Neural progenitor cell (in vitro differentiated cells): ENCODE results near the gene GGT6. TPM values are rescaled to one million over a fixed set of nuclear protein-coding genes. Genes with fewer than 3 reads are reported as not detected.

Experiments used
- DNase-seq: peaks from one replicate; pipeline ENCODE4 v3.0.0-alpha.2; 2016; ENCODE audit warnings: low spot score
- H2AFZ ChIP-seq: fragments of 200-600 bp; sonication (generic); replicated peaks from 2 replicates; pipeline ENCODE4 v1.6.1; 2016; ENCODE audit warnings: antibody characterized with exemption
- H3F3A ChIP-seq: fragments of 200-600 bp; sonication (generic); 2 replicates; pipeline ENCODE4 v1.6.1; 2016; ENCODE audit warnings: antibody characterized with exemption, low read depth
- H3K27ac ChIP-seq: fragments of 200-600 bp; sonication (generic); 2 replicates; pipeline ENCODE4 v1.5.1; 2016; ENCODE audit warnings: mild to moderate bottlenecking
- H3K27me3 ChIP-seq: fragments of 200-600 bp; sonication (generic); 2 replicates; pipeline ENCODE4 v1.6.1; 2016; ENCODE audit warnings: mild to moderate bottlenecking, moderate library complexity
- H3K36me3 ChIP-seq: fragments of 200-600 bp; sonication (generic); 2 replicates; pipeline ENCODE4 v1.5.1; 2016
- H3K4me1 ChIP-seq: fragments of 200-600 bp; sonication (generic); 2 replicates; pipeline ENCODE4 v1.6.1; 2016; ENCODE audit warnings: mixed run types
- H3K4me2 ChIP-seq: fragments of 200-600 bp; sonication (generic); 2 replicates; pipeline ENCODE4 v1.6.1; 2016
- H3K4me3 ChIP-seq: fragments of 200-600 bp; sonication (generic); 2 replicates; pipeline ENCODE4 v1.5.1; 2016
- H3K79me2 ChIP-seq: fragments of 200-600 bp; sonication (generic); 2 replicates; pipeline ENCODE4 v1.6.1; 2016; ENCODE audit warnings: low read depth
- H3K9ac ChIP-seq: fragments of 200-600 bp; sonication (generic); 2 replicates; pipeline ENCODE4 v1.6.1; 2016
- H3K9me3 ChIP-seq: fragments of 200-600 bp; sonication (generic); 2 replicates; pipeline ENCODE4 v1.5.1; 2016; ENCODE audit warnings: low read depth
- H4K20me1 ChIP-seq: fragments of 200-600 bp; sonication (generic); 2 replicates; pipeline ENCODE4 v1.6.1; 2016; ENCODE audit warnings: low read depth
- H3K27ac Mint-ChIP-seq: 3 replicates; pipeline ENCODE4 v1.8.0; 2021; ENCODE audit warnings: mixed read lengths
- H3K27me3 Mint-ChIP-seq: 2 replicates; pipeline ENCODE4 v1.8.0; 2022; ENCODE audit warnings: low read depth, mild to moderate bottlenecking, inconsistent platforms, moderate library complexity, mixed read lengths; ENCODE audit not compliant: insufficient read depth
- H3K36me3 Mint-ChIP-seq: 3 replicates; pipeline ENCODE4 v1.8.0; 2021; ENCODE audit warnings: mixed read lengths
- H3K4me1 Mint-ChIP-seq: 3 replicates; pipeline ENCODE4 v1.8.0; 2021; ENCODE audit warnings: mixed read lengths
- H3K4me3 Mint-ChIP-seq: 3 replicates; pipeline ENCODE4 v1.8.0; 2021; ENCODE audit warnings: mild to moderate bottlenecking, moderate library complexity, mixed read lengths
- H3K9me3 Mint-ChIP-seq: 3 replicates; pipeline ENCODE4 v1.8.0; 2020; ENCODE audit warnings: mixed read lengths
- EZH2 ChIP-seq: fragments of 200-600 bp; sonication (generic); IDR thresholded peaks from 2 replicates; pipeline ENCODE4 v1.6.1; 2017; ENCODE audit warnings: antibody characterized with exemption, mild to moderate bottlenecking, moderate library complexity
- EZH2phosphoT487 ChIP-seq: fragments of 200-600 bp; sonication (generic); IDR thresholded peaks from 2 replicates; pipeline ENCODE4 v1.6.1; 2017; ENCODE audit warnings: antibody characterized with exemption
- total RNA-seq: library from RNA; depleted of rRNA; stranded (reverse); fragments of >200 nt; gene quantifications from 2 replicates; pipeline ENCODE4 v1.2.3, GENCODE V29; 2015; ENCODE audit warnings: low replicate concordance
- TF ChIP-seq, protein P1 (sequence below): fragments of 200-600 bp; sonication (generic); IDR thresholded peaks from 2 replicates; pipeline ENCODE4 v1.5.1; 2017; ENCODE audit warnings: antibody characterized with exemption, mild to moderate bottlenecking

GGT6 gene
- total RNA-seq, 1 donor from 2014 or later: not detected

DNA sequence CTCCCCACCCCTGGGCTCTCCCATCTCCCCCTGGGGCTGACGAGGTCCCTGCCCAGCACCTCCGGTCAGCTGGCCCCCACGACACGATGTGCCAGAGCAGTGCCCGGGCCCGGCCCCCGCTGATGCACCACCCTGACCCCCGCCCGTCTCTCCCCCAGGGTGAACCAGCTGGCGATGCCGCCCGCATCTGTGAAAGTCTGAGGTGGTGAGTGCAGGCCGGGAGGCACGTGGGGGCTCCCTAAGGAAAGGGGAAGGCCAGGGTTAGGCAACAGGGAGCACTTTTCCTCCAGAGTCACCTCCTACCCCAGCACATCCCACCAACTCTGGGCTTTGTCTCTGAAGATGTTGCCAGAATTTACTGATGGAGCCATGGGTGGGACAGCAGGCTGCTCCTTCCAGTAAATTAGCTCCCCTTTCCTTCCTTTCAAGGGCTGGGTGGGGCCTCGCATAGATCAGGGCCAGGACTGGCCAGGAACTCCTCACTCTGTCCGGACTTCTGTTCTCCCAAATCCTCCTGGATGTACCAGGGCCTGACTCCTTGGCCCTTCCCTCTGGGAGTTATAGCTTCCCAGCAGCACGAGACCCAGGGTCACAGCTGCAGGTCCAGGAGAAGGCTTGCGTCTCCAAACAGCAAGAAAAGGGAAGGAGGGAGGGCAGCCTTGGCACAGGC, 23.5 kb downstream of the GGT6 start:
- no peak overlapping the region for H3K27ac Mint-ChIP-seq
- H3K9ac ChIP-seq: no peak overlapping the region

DNA sequence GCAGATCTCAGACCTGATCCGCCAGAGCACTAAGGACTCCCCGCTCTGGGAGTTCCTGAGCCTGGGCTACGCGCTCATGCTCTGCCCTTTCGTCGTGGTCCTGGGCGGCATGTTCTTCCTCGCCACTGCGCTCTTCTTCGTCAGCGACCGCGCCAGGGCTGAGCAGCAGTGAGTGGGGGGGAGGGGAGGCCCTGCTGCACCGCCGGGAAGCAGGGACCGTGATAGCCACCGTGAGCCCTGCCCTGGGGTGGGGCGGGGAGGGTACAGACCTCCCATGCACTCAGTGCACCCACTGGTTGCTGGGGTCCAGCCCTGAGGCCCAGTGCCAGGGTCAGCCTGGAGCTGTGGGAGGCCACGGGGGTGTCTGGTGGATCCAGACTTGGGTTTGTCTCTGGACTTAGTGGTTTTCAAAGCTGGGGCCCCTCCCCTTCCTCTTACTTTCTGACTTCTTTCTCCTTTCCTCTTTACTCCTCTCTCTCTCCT, 24.1 kb downstream of the GGT6 start:
- no peak overlapping the region for H3K4me3 Mint-ChIP-seq
- peak; percentile 38 for DNase-seq
- H3K27ac ChIP-seq: no peak overlapping the region

More for the DNA sequence above, 23.5 kb downstream of the GGT6 start:
- Histone ChIP-seq H2AFZ (no peak overlapping the region), H3K4me1 (peaks cover 22% of the 10 kb centered on the region), H3F3A (peaks cover 3% of the 10 kb centered on the region), H3K27me3 (no peaks in the 10 kb centered on the region), H3K79me2 (no peaks in the 10 kb centered on the region), H3K4me3 (no peak overlapping the region), H3K27ac (no peak overlapping the region), H3K9me3 (no peaks in the 10 kb centered on the region), H4K20me1 (no peaks in the 10 kb centered on the region), H3K4me2 (peak overlapping the region; percentile 66), H3K36me3 (no peaks in the 10 kb centered on the region)
- no peak for DNase-seq
- no peak overlapping the region for H3K4me3 Mint-ChIP-seq
- peaks cover 3% of the 10 kb centered on the region for H3K36me3 Mint-ChIP-seq
- no peaks in the 10 kb centered on the region for H3K4me1 Mint-ChIP-seq
- no peak for TF ChIP-seq EZH2phosphoT487
- TF ChIP-seq, protein P1, sequence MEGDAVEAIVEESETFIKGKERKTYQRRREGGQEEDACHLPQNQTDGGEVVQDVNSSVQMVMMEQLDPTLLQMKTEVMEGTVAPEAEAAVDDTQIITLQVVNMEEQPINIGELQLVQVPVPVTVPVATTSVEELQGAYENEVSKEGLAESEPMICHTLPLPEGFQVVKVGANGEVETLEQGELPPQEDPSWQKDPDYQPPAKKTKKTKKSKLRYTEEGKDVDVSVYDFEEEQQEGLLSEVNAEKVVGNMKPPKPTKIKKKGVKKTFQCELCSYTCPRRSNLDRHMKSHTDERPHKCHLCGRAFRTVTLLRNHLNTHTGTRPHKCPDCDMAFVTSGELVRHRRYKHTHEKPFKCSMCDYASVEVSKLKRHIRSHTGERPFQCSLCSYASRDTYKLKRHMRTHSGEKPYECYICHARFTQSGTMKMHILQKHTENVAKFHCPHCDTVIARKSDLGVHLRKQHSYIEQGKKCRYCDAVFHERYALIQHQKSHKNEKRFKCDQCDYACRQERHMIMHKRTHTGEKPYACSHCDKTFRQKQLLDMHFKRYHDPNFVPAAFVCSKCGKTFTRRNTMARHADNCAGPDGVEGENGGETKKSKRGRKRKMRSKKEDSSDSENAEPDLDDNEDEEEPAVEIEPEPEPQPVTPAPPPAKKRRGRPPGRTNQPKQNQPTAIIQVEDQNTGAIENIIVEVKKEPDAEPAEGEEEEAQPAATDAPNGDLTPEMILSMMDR: no peak
- TF ChIP-seq EZH2: no peak
- peaks cover 3% of the 10 kb centered on the region for H3K27me3 Mint-ChIP-seq
- H3K9me3 Mint-ChIP-seq: no peaks in the 10 kb centered on the region

DNA sequence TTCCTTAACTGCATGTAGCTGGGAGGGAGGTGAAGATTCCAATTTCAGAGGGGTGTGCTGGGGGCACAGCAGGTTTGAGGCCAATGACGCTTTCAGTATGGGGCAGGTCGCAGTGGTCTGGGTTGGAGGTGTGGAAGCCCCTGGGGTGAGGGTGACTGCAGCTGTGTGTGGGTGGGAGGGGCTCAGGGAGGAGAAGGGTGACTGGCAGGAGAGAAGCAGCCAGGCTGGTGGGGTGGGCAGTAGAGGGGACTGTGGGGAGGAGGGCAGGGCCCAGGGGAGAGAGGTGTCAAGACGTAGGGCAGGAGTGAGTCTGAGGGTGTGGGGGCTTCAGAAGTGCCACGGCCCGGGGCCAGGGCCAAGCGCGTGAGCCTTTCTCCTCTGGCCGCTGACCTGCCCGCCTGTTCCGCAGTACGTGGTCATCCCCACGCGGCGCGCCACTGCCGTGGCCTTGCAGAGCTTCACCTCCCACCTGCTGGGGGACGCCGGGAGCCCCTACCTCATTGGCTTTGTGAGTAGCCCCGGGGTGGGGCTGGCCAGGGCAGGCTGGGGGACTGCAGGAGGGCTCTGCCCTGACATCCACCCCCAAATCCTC, 24.6 kb downstream of the GGT6 start:
- Histone ChIP-seq H2AFZ (peak overlapping the region; percentile 60), H3K27ac (no peak overlapping the region), H3K79me2 (no peaks in the 10 kb centered on the region), H3F3A (peaks cover 3% of the 10 kb centered on the region), H4K20me1 (no peaks in the 10 kb centered on the region), H3K4me1 (peaks cover 22% of the 10 kb centered on the region), H3K36me3 (no peaks in the 10 kb centered on the region), H3K27me3 (peaks cover 10% of the 10 kb centered on the region), H3K9me3 (no peaks in the 10 kb centered on the region), H3K4me2 (peak overlapping the region; percentile 66), H3K4me3 (no peak overlapping the region), H3K9ac (no peak overlapping the region)
- no peaks in the 10 kb centered on the region for H3K9me3 Mint-ChIP-seq
- TF ChIP-seq EZH2phosphoT487 (no peak), EZH2 (no peak)
- TF ChIP-seq, protein P1: no peak
- H3K36me3 Mint-ChIP-seq: peaks cover 3% of the 10 kb centered on the region
- DNase-seq: no peak
- H3K4me3 Mint-ChIP-seq: no peak overlapping the region
- H3K4me1 Mint-ChIP-seq: no peaks in the 10 kb centered on the region
- no peak overlapping the region for H3K27ac Mint-ChIP-seq
- H3K27me3 Mint-ChIP-seq: peaks cover 3% of the 10 kb centered on the region

More for the DNA sequence above, 24.1 kb downstream of the GGT6 start:
- no peak overlapping the region for H3K9ac ChIP-seq
- H2AFZ ChIP-seq: peak overlapping the region; percentile 60
- H4K20me1 ChIP-seq: no peaks in the 10 kb centered on the region
- H3K9me3 Mint-ChIP-seq: no peaks in the 10 kb centered on the region
- TF ChIP-seq EZH2phosphoT487 (no peak), EZH2 (no peak)
- TF ChIP-seq, protein P1: no peak
- H3K79me2 ChIP-seq: no peaks in the 10 kb centered on the region
- H3K4me1 ChIP-seq: peaks cover 22% of the 10 kb centered on the region
- H3K27ac Mint-ChIP-seq: no peak overlapping the region
- peaks cover 3% of the 10 kb centered on the region for H3K27me3 Mint-ChIP-seq
- H3K9me3 ChIP-seq: no peaks in the 10 kb centered on the region
- no peaks in the 10 kb centered on the region for H3K4me1 Mint-ChIP-seq
- peaks cover 3% of the 10 kb centered on the region for H3F3A ChIP-seq
- peaks cover 5% of the 10 kb centered on the region for H3K27me3 ChIP-seq
- no peaks in the 10 kb centered on the region for H3K36me3 ChIP-seq
- H3K4me2 ChIP-seq: peak overlapping the region; percentile 66
- no peak overlapping the region for H3K4me3 ChIP-seq
- H3K36me3 Mint-ChIP-seq: peaks cover 3% of the 10 kb centered on the region
